Keratinocyte (primary cell): ENCODE data around the gene NRF1. TPM values are rescaled to one million over a fixed set of nuclear protein-coding genes. Genes with fewer than 3 reads are reported as not detected.

Source experiments
- DNase-seq: peaks from one replicate; pipeline ENCODE4 v3.0.0-alpha.2; 2011; ENCODE audit warnings: low read depth, missing footprints, low spot score
- FAIRE-seq: peaks from 2 replicates; lab custom pipeline; 2011; peaks lifted over from hg19 to GRCh38; lab: Jason Lieb, UNC
- H2AFZ ChIP-seq: 2 replicates; pipeline ENCODE4 v1.6.0; 2012; ENCODE audit warnings: low read length, control low read depth, inconsistent platforms; ENCODE audit not compliant: control insufficient read depth
- H3K27ac ChIP-seq: 2 replicates; pipeline ENCODE4 v1.5.1; 2011; ENCODE audit warnings: low read length; ENCODE audit not compliant: control insufficient read depth, insufficient read depth
- H3K27me3 ChIP-seq: 3 replicates; pipeline ENCODE4 v1.6.0; 2011; ENCODE audit warnings: low read length; ENCODE audit not compliant: control insufficient read depth, insufficient read depth; ENCODE audit errors: extremely low read depth
- H3K36me3 ChIP-seq, 2 experiments: 2 replicates in 1 of 2; 3 replicates in 1 of 2; pipeline ENCODE4 v1.5.1; 2011; ENCODE audit warnings: low read length in 2 of 2, mild to moderate bottlenecking in 1 of 2; ENCODE audit not compliant: control insufficient read depth in 2 of 2, insufficient read depth in 2 of 2; ENCODE audit errors: extremely low read depth in 1 of 2
- H3K4me1 ChIP-seq: 3 replicates; pipeline ENCODE4 v1.5.1; 2011; ENCODE audit warnings: low read length; ENCODE audit not compliant: control insufficient read depth, insufficient read depth; ENCODE audit errors: extremely low read depth
- H3K4me2 ChIP-seq: 3 replicates; pipeline ENCODE4 v1.6.0; 2011; ENCODE audit warnings: low read depth, low read length; ENCODE audit not compliant: control insufficient read depth, insufficient read depth; ENCODE audit errors: extremely low read depth
- H3K4me3 ChIP-seq, 3 experiments: fragments of 200-600 bp in 1 of 3; sonication (generic) in 1 of 3; 2 replicates in 2 of 3; 3 replicates in 1 of 3; pipeline ENCODE4 v1.5.1; 2011 to 2016; ENCODE audit warnings: low read length in 3 of 3, mild to moderate bottlenecking in 3 of 3, control low read depth in 2 of 3, inconsistent platforms in 1 of 3, low read depth in 1 of 3, mixed read lengths in 1 of 3, mixed run types in 1 of 3, moderate library complexity in 1 of 3; ENCODE audit not compliant: control insufficient read depth in 2 of 3, insufficient read depth in 2 of 3; ENCODE audit errors: extremely low read depth in 1 of 3
- H3K79me2 ChIP-seq: 2 replicates; pipeline ENCODE4 v1.6.0; 2012; ENCODE audit warnings: low read length; ENCODE audit not compliant: control insufficient read depth, insufficient read depth
- H3K9ac ChIP-seq: 3 replicates; pipeline ENCODE4 v1.6.0; 2011; ENCODE audit warnings: low read length; ENCODE audit not compliant: control insufficient read depth, insufficient read depth; ENCODE audit errors: extremely low read depth
- H3K9me1 ChIP-seq: 3 replicates; pipeline ENCODE4 v1.6.0; 2011; ENCODE audit warnings: low read length; ENCODE audit not compliant: control insufficient read depth, insufficient read depth; ENCODE audit errors: extremely low read depth
- H3K9me3 ChIP-seq: 2 replicates; pipeline ENCODE4 v1.5.1; 2012; ENCODE audit warnings: low read depth, low read length; ENCODE audit not compliant: control insufficient read depth
- H4K20me1 ChIP-seq: 3 replicates; pipeline ENCODE4 v1.6.0; 2011; ENCODE audit warnings: low read length; ENCODE audit not compliant: control insufficient read depth, insufficient read depth; ENCODE audit errors: extremely low read depth
- CTCF ChIP-seq, 3 experiments: IDR thresholded peaks in 1 of 3; conservative IDR thresholded peaks in 1 of 3; optimal IDR thresholded peaks in 1 of 3; 2 replicates in 2 of 3; 3 replicates in 1 of 3; pipeline versions ENCODE3 to v1.5.1; 2011; ENCODE audit warnings: low read length in 3 of 3, mild to moderate bottlenecking in 3 of 3, moderate library complexity in 2 of 3, control low read depth in 1 of 3, inconsistent platforms in 1 of 3; ENCODE audit not compliant: insufficient read depth in 2 of 3; ENCODE audit errors: extremely low read depth in 1 of 3
- EZH2 ChIP-seq: IDR thresholded peaks from one replicate; pipeline ENCODE4 v1.6.1; 2012; ENCODE audit warnings: inconsistent platforms, mild to moderate bottlenecking, low read length, moderate library complexity
- dilution Hi-C: fragments of 300-500 bp; cut with MboI; formaldehyde crosslinking; loops from one replicate; pipeline ENCODE4 v1.7.0; 2020; ENCODE audit warnings: low sequenced_read_pairs; ENCODE audit not compliant: extremely low pct_ligation_motif_present
- polyA plus RNA-seq, 5 experiments: library from polyadenylated mRNA; depleted of rRNA in 3 of 5; stranded (reverse) in 3 of 5; stranded (forward) in 1 of 5; unstranded in 1 of 5; fragments of >200 nt; gene quantifications; 1 replicate in 1 of 5; 2 replicates in 3 of 5; 3 replicates in 1 of 5; pipeline versions ENCODE4 v1.2.1 to v1.2.3, GENCODE V29; 2011 to 2012; ENCODE audit warnings: missing spikeins in 2 of 5, low read depth in 1 of 5, low replicate concordance in 1 of 5

Gene NRF1
- polyA plus RNA-seq, 1 donor (not counting 4 experiments of a cell fraction or from before 2014, with no cell fraction given): 12.6 TPM

GRCh38 chr7:129762387-129762969, 151.0 kb downstream of the NRF1 start:
- H3K9me1 ChIP-seq: no peaks in the 10 kb centered on the region
- TF ChIP-seq CTCF (optimal IDR thresholded peaks at IDR 0.05 in 1 of 3, IDR thresholded peaks at IDR 0.05 in 1 of 3, conservative IDR thresholded peaks at IDR 0.05 in 1 of 3; ENCODE audit: extremely low read depth in 1 of 3, insufficient read depth in 2 of 3, low read length in 3 of 3) (no peak), EZH2 (no peak)
- no peak overlapping the region for H3K4me3 ChIP-seq
- no peak for FAIRE-seq
- peaks cover 9% of the 10 kb centered on the region for H3K4me1 ChIP-seq
- dilution Hi-C loops: no loop called here
- H3K79me2 ChIP-seq: no peaks in the 10 kb centered on the region
- H3K27ac ChIP-seq: no peak overlapping the region
- H3K9ac ChIP-seq: no peak overlapping the region
- no peak overlapping the region for H2AFZ ChIP-seq
- no peaks in the 10 kb centered on the region for H3K9me3 ChIP-seq
- H3K4me2 ChIP-seq: no peak overlapping the region
- no peaks in the 10 kb centered on the region for H3K27me3 ChIP-seq
- no peak for DNase-seq
- H3K36me3 ChIP-seq: no peaks in the 10 kb centered on the region
- no peaks in the 10 kb centered on the region for H4K20me1 ChIP-seq

GRCh38 chr7:129764247-129765084, 152.9 kb downstream of the NRF1 start:
- Histone ChIP-seq H3K4me2 (no peak overlapping the region), H2AFZ (no peak overlapping the region), H3K36me3 (peaks cover 0 to 3% of the 10 kb centered on the region in 2 experiments), H3K79me2 (no peaks in the 10 kb centered on the region), H3K9ac (no peak overlapping the region), H3K4me3 (no peak overlapping the region), H4K20me1 (no peaks in the 10 kb centered on the region), H3K4me1 (peaks cover 9% of the 10 kb centered on the region), H3K27me3 (no peaks in the 10 kb centered on the region), H3K27ac (no peak overlapping the region), H3K9me3 (no peaks in the 10 kb centered on the region), H3K9me1 (no peaks in the 10 kb centered on the region)
- dilution Hi-C loops: no loop called here
- DNase-seq (no peak), FAIRE-seq (no peak)
- no peak for TF ChIP-seq EZH2
- no peak for TF ChIP-seq CTCF (optimal IDR thresholded peaks at IDR 0.05 in 1 of 3, IDR thresholded peaks at IDR 0.05 in 1 of 3, conservative IDR thresholded peaks at IDR 0.05 in 1 of 3; ENCODE audit: extremely low read depth in 1 of 3, insufficient read depth in 2 of 3, low read length in 3 of 3)
